Loucy (cell line): ENCODE results near the gene ZNF496.

Source experiments
- H2AFZ ChIP-seq: fragments of 200-600 bp; sonication (generic); 2 replicates; pipeline ENCODE4 v1.6.0; 2016; ENCODE audit warnings: antibody characterized with exemption, mild to moderate bottlenecking, low read length, moderate library complexity
- H3F3A ChIP-seq: fragments of 200-600 bp; 2 replicates; pipeline ENCODE4 v1.6.0; 2016; ENCODE audit warnings: antibody characterized with exemption, low read depth, mild to moderate bottlenecking
- H3K27me3 ChIP-seq: fragments of 200-600 bp; sonication (generic); 2 replicates; pipeline ENCODE4 v1.6.1; 2014; ENCODE audit warnings: low read length, mild to moderate bottlenecking; ENCODE audit not compliant: insufficient read depth, poor library complexity, severe bottlenecking
- H3K36me3 ChIP-seq: fragments of 200-600 bp; sonication (generic); 2 replicates; pipeline ENCODE4 v1.6.1; 2016; ENCODE audit warnings: low read length; ENCODE audit not compliant: insufficient read depth
- H3K4me1 ChIP-seq: fragments of 200-600 bp; sonication (generic); 2 replicates; pipeline ENCODE4 v1.5.1; 2014; ENCODE audit warnings: low read length, mild to moderate bottlenecking; ENCODE audit not compliant: insufficient read depth, poor library complexity, severe bottlenecking
- H3K4me2 ChIP-seq: fragments of 200-600 bp; sonication (generic); 2 replicates; pipeline ENCODE4 v1.6.0; 2014; ENCODE audit warnings: antibody characterized with exemption, low read length, low read depth, mild to moderate bottlenecking; ENCODE audit not compliant: poor library complexity, severe bottlenecking
- H3K4me3 ChIP-seq: fragments of 200-600 bp; sonication (generic); 2 replicates; pipeline ENCODE4 v1.5.1; 2014; ENCODE audit warnings: low read length, mild to moderate bottlenecking, mixed read lengths; ENCODE audit not compliant: poor library complexity, severe bottlenecking
- H3K79me2 ChIP-seq: fragments of 200-600 bp; sonication (generic); 2 replicates; pipeline ENCODE4 v1.6.1; 2014; ENCODE audit warnings: low read length; ENCODE audit not compliant: insufficient read depth
- H3K9ac ChIP-seq: fragments of 200-600 bp; sonication (generic); 2 replicates; pipeline ENCODE4 v1.6.0; 2014; ENCODE audit warnings: mild to moderate bottlenecking, low read depth, low read length, moderate library complexity; ENCODE audit not compliant: poor library complexity, severe bottlenecking
- H3K9me2 ChIP-seq: fragments of 200-600 bp; sonication (generic); replicated peaks from 2 replicates; pipeline ENCODE4 v1.6.1; 2016; ENCODE audit warnings: low read depth, low read length, mixed read lengths
- H3K9me3 ChIP-seq: fragments of 200-600 bp; sonication (generic); 2 replicates; pipeline ENCODE4 v1.6.1; 2014; ENCODE audit warnings: mild to moderate bottlenecking, antibody characterized with exemption, low read length, low read depth; ENCODE audit not compliant: insufficient read depth
- H4K20me1 ChIP-seq: fragments of 200-600 bp; sonication (generic); 2 replicates; pipeline ENCODE4 v1.6.0; 2014; ENCODE audit warnings: antibody characterized with exemption, low read length, mild to moderate bottlenecking; ENCODE audit not compliant: insufficient read depth, poor library complexity, severe bottlenecking
- CTCF ChIP-seq: fragments of 200-600 bp; sonication (generic); conservative IDR thresholded peaks from 2 replicates; pipeline ENCODE4 v1.5.1; 2014; ENCODE audit warnings: mild to moderate bottlenecking, antibody characterized with exemption, low read length
- EZH2phosphoT487 ChIP-seq: fragments of 200-600 bp; IDR thresholded peaks from 2 replicates; pipeline ENCODE4 v1.6.1; 2018; ENCODE audit warnings: antibody characterized with exemption, mild to moderate bottlenecking, moderate library complexity, borderline replicate concordance

The ZNF496 gene

GRCh38 chr1:247297263-247298123, 34.2 kb downstream of the ZNF496 start:
- no peaks in the 10 kb centered on the region for H3F3A ChIP-seq
- no peaks in the 10 kb centered on the region for H3K9me3 ChIP-seq
- H3K9me2 ChIP-seq, result no peaks in the 10 kb centered on the region
- no peaks in the 10 kb centered on the region for H3K27me3 ChIP-seq
- H4K20me1 ChIP-seq, result no peaks in the 10 kb centered on the region
- no peak overlapping the region for H3K4me3 ChIP-seq
- no peaks in the 10 kb centered on the region for H3K79me2 ChIP-seq
- H2AFZ ChIP-seq, result no peak overlapping the region
- H3K4me2 ChIP-seq, result peak overlapping the region; percentile 4
- H3K4me1 ChIP-seq, result peaks cover 6% of the 10 kb centered on the region
- H3K36me3 ChIP-seq, result peaks cover 34% of the 10 kb centered on the region; the same call in 1 of the 2 replicates
- no peak overlapping the region for H3K9ac ChIP-seq
- TF ChIP-seq CTCF (no peak), EZH2phosphoT487 (no peak)

GRCh38 chr1:247296599-247297180, 35.0 kb downstream of the ZNF496 start:
- H3K27me3 ChIP-seq, result no peaks in the 10 kb centered on the region
- H3K9ac ChIP-seq, result no peak overlapping the region
- H3K79me2 ChIP-seq, result no peaks in the 10 kb centered on the region
- no peaks in the 10 kb centered on the region for H3K9me3 ChIP-seq
- no peaks in the 10 kb centered on the region for H4K20me1 ChIP-seq
- no peak overlapping the region for H3K4me2 ChIP-seq
- H3K36me3 ChIP-seq, result peaks cover 26% of the 10 kb centered on the region; the same call in 1 of the 2 replicates
- no peak for TF ChIP-seq CTCF
- no peak for TF ChIP-seq EZH2phosphoT487
- no peaks in the 10 kb centered on the region for H3F3A ChIP-seq
- peaks cover 6% of the 10 kb centered on the region for H3K4me1 ChIP-seq
- H3K9me2 ChIP-seq, result no peaks in the 10 kb centered on the region
- no peak overlapping the region for H3K4me3 ChIP-seq
- no peak overlapping the region for H2AFZ ChIP-seq

- H3K79me2 ChIP-seq, result no peaks in the 10 kb centered on the region
- H4K20me1 ChIP-seq, result no peaks in the 10 kb centered on the region
- TF ChIP-seq EZH2phosphoT487 (no peak), CTCF (no peak)
- no peak overlapping the region for H3K9ac ChIP-seq
- H3K4me3 ChIP-seq, result no peak overlapping the region
- H3K9me3 ChIP-seq, result no peaks in the 10 kb centered on the region
- no peak overlapping the region for H3K4me2 ChIP-seq
- no peaks in the 10 kb centered on the region for H3K27me3 ChIP-seq
- no peaks in the 10 kb centered on the region for H3K9me2 ChIP-seq
- H3K36me3 ChIP-seq, result peaks cover 21% of the 10 kb centered on the region; the same call in 1 of the 2 replicates
- no peaks in the 10 kb centered on the region for H3F3A ChIP-seq
- peaks cover 6% of the 10 kb centered on the region for H3K4me1 ChIP-seq
- H2AFZ ChIP-seq, result no peak overlapping the region
Observed at GRCh38 chr1:247295746-247296145, 35.9 kb downstream of the ZNF496 start.
